Measurements from ENCODE around the gene TRPM8. TPM values are rescaled to one million over a fixed set of nuclear protein-coding genes. Genes with fewer than 3 reads are reported as not detected.

The TRPM8 gene
- total RNA-seq, 6 experiments from 2014 or later = 23.9 to 99.5 (median 48.6) TPM

- no peaks in the 10 kb centered on the region for H3K27me3 ChIP-seq
- intact Hi-C loops (cut with DNase I) = no loop called here
- H3K4me1 ChIP-seq = no peaks in the 10 kb centered on the region
- no peak for DNase-seq
- WGBS (ENCODE audit: insufficient coverage, low coverage, low lambda C conversion rate, missing lambda C conversion rate) = 90% methylated on average over 1 of the region's 3 CpGs
- H3K4me3 ChIP-seq = no peak overlapping the region
- no peaks in the 10 kb centered on the region for H3K36me3 ChIP-seq
- TF ChIP-seq CTCF (IDR thresholded peaks at IDR 0.05) (no peak), POLR2A (IDR thresholded peaks at IDR 0.05) (no peak)
- no peak for ATAC-seq
- no peaks in the 10 kb centered on the region for H3K9me3 ChIP-seq
- no peak overlapping the region for H3K27ac ChIP-seq
Measured at GRCh38 chr2:234033174-234033573, 116.0 kb downstream of the TRPM8 start.

GRCh38 chr2:234033885-234034284 is 116.7 kb downstream of the TRPM8 start:
- intact Hi-C loops (cut with DNase I) = no loop called here
- Histone ChIP-seq H3K4me3 (no peak overlapping the region), H3K27ac (no peak overlapping the region)

GRCh38 chr2:234038076-234038802 is 121.1 kb downstream of the TRPM8 start:
- Histone ChIP-seq H3K9me3 (no peaks in the 10 kb centered on the region), H3K27ac (no peak overlapping the region), H3K36me3 (no peaks in the 10 kb centered on the region), H3K27me3 (no peaks in the 10 kb centered on the region), H3K4me3 (no peak overlapping the region), H3K4me1 (no peaks in the 10 kb centered on the region)
- DNase-seq (no peak), ATAC-seq (no peak)
- intact Hi-C loops (cut with DNase I) = no loop called here
- TF ChIP-seq POLR2A (IDR thresholded peaks at IDR 0.05) = no peak
- WGBS (ENCODE audit: insufficient coverage, low coverage, low lambda C conversion rate, missing lambda C conversion rate) = 59% methylated on average over 2 of the region's 2 CpGs

More at GRCh38 chr2:234033885-234034284, 116.7 kb downstream of the TRPM8 start:
- Histone ChIP-seq H3K9me3 (no peaks in the 10 kb centered on the region), H3K36me3 (no peaks in the 10 kb centered on the region), H3K4me1 (no peaks in the 10 kb centered on the region), H3K27me3 (no peaks in the 10 kb centered on the region)
- DNase-seq = no peak
- TF ChIP-seq CTCF (IDR thresholded peaks at IDR 0.05) = no peak
- WGBS (ENCODE audit: insufficient coverage, low coverage, low lambda C conversion rate, missing lambda C conversion rate) = 91% methylated on average over 2 of the region's 2 CpGs
- ATAC-seq = no peak

GRCh38 chr2:234044157-234044556 is 127.0 kb downstream of the TRPM8 start:
- TF ChIP-seq CTCF (IDR thresholded peaks at IDR 0.05) (no peak), POLR2A (IDR thresholded peaks at IDR 0.05) (no peak)
- intact Hi-C loops (cut with DNase I) = no loop called here
- Histone ChIP-seq H3K9me3 (no peaks in the 10 kb centered on the region), H3K36me3 (no peaks in the 10 kb centered on the region), H3K4me1 (no peaks in the 10 kb centered on the region), H3K4me3 (no peak overlapping the region), H3K27ac (no peak overlapping the region), H3K27me3 (no peaks in the 10 kb centered on the region)
- WGBS (ENCODE audit: insufficient coverage, low coverage, low lambda C conversion rate, missing lambda C conversion rate) = 24% methylated on average over 1 of the region's 1 CpG
- DNase-seq = no peak
- ATAC-seq = peak in 1 of 4 donors; percentile 20

DNA sequence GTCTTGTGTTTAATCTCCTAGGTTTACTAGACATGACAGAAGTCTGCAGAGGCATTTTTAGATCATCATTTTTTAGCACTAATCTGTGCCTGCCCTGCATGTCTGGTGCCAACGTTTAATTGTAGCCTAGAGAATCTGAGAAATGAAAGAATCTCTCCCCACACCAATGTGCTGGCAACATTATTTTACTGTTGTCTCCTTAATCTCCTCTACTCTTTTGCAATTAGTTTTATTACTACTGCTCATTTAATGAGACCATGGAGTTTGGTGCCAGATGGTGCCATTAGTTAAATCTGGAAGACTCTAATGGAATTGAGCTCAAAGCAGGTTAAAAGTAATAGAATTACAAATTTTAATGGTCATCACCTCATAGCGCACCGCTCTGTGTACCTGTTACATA is 129.3 kb downstream of the TRPM8 start:
- Histone ChIP-seq H3K27me3 (no peaks in the 10 kb centered on the region), H3K36me3 (no peaks in the 10 kb centered on the region), H3K27ac (no peak overlapping the region), H3K4me3 (no peak overlapping the region), H3K4me1 (peaks cover 0 to 6% (median 0%) of the 10 kb centered on the region in 4 donors), H3K9me3 (no peaks in the 10 kb centered on the region)
- WGBS (ENCODE audit: insufficient coverage, low coverage, low lambda C conversion rate, missing lambda C conversion rate) = 78% methylated on average over 3 of the region's 3 CpGs
- no peak for TF ChIP-seq CTCF (IDR thresholded peaks at IDR 0.05)
- no peak for TF ChIP-seq POLR2A (IDR thresholded peaks at IDR 0.05)
- ATAC-seq (no peak), DNase-seq (no peak)
- intact Hi-C loops (cut with DNase I) = no loop called here

All from right lobe of liver (tissue), 6 donors.